CD4-positive, alpha-beta T cell (primary cell): ENCODE measurements around the gene VTA1. TPM values are rescaled to one million over a fixed set of nuclear protein-coding genes. Genes with fewer than 3 reads are reported as not detected.

Experiments used
- ATAC-seq: fragments of 200-7000 bp; cut with Tn5 transposase; one replicate; pipeline ENCODE4 v1.10.0; 2022; ENCODE audit warnings: mild to moderate bottlenecking; ENCODE audit not compliant: poor library complexity
- CTCF ChIA-PET: fragments of 350-600 bp; sonication (Branson Sonifier 250); formaldehyde crosslinking; loops from one replicate; lab custom pipeline; 2021; ENCODE audit warnings: antibody characterized with exemption, inconsistent platforms; lab: Charles Lee
- POLR2A ChIA-PET: fragments of 350-600 bp; sonication (Branson Sonifier 250); formaldehyde crosslinking; loops from one replicate; lab custom pipeline; 2021; ENCODE audit warnings: antibody characterized with exemption, inconsistent platforms; lab: Charles Lee
- DNase-seq, 14 experiments: peaks; one replicate each; pipeline ENCODE4 v3.0.0-alpha.2; 2013 to 2020; ENCODE audit warnings: mixed read lengths in 2 of 14
- H3K27ac ChIP-seq, 2 donors: one replicate each; pipeline versions ENCODE4 v1.5.1 to v1.7.0; 2013; ENCODE audit warnings: low read length in 2 of 2, low read depth in 1 of 2, mild to moderate bottlenecking in 1 of 2
- H3K27me3 ChIP-seq, 2 experiments: 1 replicate in 1 of 2; 2 replicates in 1 of 2; pipeline versions ENCODE4 v1.6.1 to v1.7.0; 2013; ENCODE audit warnings: low read length in 2 of 2, control low read depth in 1 of 2, mild to moderate bottlenecking in 1 of 2, moderate library complexity in 1 of 2; ENCODE audit not compliant: insufficient read depth in 2 of 2, control insufficient read depth in 1 of 2
- H3K36me3 ChIP-seq: one replicate; pipeline ENCODE4 v1.6.1; 2013; ENCODE audit warnings: low read length, control low read depth; ENCODE audit not compliant: insufficient read depth
- H3K4me1 ChIP-seq: one replicate; pipeline ENCODE4 v1.6.1; 2013; ENCODE audit warnings: low read length, control low read depth; ENCODE audit not compliant: insufficient read depth
- H3K4me3 ChIP-seq: one replicate; pipeline ENCODE4 v1.5.1; 2013; ENCODE audit warnings: mild to moderate bottlenecking, low read length, moderate library complexity
- H3K9me3 ChIP-seq, 2 experiments: 1 replicate in 1 of 2; 2 replicates in 1 of 2; pipeline versions ENCODE4 v1.6.1 to v1.7.0; 2013; ENCODE audit warnings: low read length in 2 of 2, mild to moderate bottlenecking in 2 of 2, control low read depth in 1 of 2, moderate library complexity in 1 of 2; ENCODE audit not compliant: control insufficient read depth in 1 of 2, insufficient read depth in 1 of 2
- H3K27ac Mint-ChIP-seq: one replicate; pipeline ENCODE4 v1.8.0; 2020; ENCODE audit warnings: mixed read lengths
- H3K27me3 Mint-ChIP-seq: one replicate; pipeline ENCODE4 v1.8.0; 2021; ENCODE audit warnings: mixed read lengths
- H3K36me3 Mint-ChIP-seq: one replicate; pipeline ENCODE4 v1.8.0; 2021; ENCODE audit warnings: low read depth, mixed read lengths
- H3K4me1 Mint-ChIP-seq: one replicate; pipeline ENCODE4 v1.8.0; 2021; ENCODE audit warnings: low read depth, mixed read lengths
- H3K4me3 Mint-ChIP-seq: one replicate; pipeline ENCODE4 v1.8.0; 2020; ENCODE audit warnings: mild to moderate bottlenecking, mixed read lengths
- H3K9me3 Mint-ChIP-seq: one replicate; pipeline ENCODE4 v1.8.0; 2020; ENCODE audit warnings: mixed read lengths
- intact Hi-C, 2 experiments: fragments of 100-400 bp; cut with DNase I in 1 of 2; cut with micrococcal nuclease in 1 of 2; formaldehyde crosslinking; loops; one replicate each; pipeline versions ENCODE4 v1.15.1 to v1.9.0; 2023 to 2025; cut with DNase I, micrococcal nuclease
- total RNA-seq, 174 experiments: library from RNA in 2 of 174; stranded (reverse) in 2 of 174; gene quantifications; one replicate each; pipeline ENCODE4 v1.2.3 and lab custom pipeline; 2021 to 2026
- TF ChIP-seq, protein P1 (sequence below): fragments of 200-600 bp; IDR thresholded peaks from one replicate; pipeline ENCODE4 v1.8.0; 2022; ENCODE audit warnings: antibody characterized with exemption, mild to moderate bottlenecking

VTA1 gene
- total RNA-seq, 2 experiments from 2014 or later, result 13.5 to 18.0 TPM

DNA sequence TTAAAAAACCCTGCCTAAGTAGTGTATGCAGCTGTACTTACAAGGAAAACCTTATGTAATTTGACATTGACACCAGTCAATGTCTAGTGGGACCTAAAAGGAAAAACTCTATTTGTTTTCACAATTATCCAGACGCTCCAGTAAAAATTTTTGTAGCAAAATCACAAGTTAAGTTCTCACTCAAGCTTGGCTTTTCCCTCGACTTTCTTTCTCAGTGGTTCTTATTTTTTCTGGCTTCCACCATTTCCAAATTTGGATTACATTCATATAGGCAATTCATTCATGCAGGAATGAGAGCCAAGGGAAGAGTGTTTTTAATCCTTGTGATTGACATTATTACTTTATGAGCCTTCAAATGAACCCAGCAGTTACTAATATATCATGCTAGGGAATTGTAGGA, 88.7 kb downstream of the VTA1 start:
- DNase-seq (no peak), ATAC-seq (no peak)
- TF ChIP-seq, protein P1, sequence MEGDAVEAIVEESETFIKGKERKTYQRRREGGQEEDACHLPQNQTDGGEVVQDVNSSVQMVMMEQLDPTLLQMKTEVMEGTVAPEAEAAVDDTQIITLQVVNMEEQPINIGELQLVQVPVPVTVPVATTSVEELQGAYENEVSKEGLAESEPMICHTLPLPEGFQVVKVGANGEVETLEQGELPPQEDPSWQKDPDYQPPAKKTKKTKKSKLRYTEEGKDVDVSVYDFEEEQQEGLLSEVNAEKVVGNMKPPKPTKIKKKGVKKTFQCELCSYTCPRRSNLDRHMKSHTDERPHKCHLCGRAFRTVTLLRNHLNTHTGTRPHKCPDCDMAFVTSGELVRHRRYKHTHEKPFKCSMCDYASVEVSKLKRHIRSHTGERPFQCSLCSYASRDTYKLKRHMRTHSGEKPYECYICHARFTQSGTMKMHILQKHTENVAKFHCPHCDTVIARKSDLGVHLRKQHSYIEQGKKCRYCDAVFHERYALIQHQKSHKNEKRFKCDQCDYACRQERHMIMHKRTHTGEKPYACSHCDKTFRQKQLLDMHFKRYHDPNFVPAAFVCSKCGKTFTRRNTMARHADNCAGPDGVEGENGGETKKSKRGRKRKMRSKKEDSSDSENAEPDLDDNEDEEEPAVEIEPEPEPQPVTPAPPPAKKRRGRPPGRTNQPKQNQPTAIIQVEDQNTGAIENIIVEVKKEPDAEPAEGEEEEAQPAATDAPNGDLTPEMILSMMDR, result no peak
- peaks cover 18% of the 10 kb centered on the region for H3K4me1 Mint-ChIP-seq
- H3K27ac Mint-ChIP-seq, result no peak overlapping the region
- Histone ChIP-seq H3K9me3 (no peaks in the 10 kb centered on the region), H3K4me3 (no peak overlapping the region), H3K4me1 (peaks cover 3% of the 10 kb centered on the region), H3K27me3 (peaks cover 0 to 6% of the 10 kb centered on the region in 2 experiments), H3K27ac (no peak overlapping the region), H3K36me3 (no peaks in the 10 kb centered on the region)
- intact Hi-C loops, result no loop called here
- POLR2A ChIA-PET, result no interaction called here
- peaks cover 9% of the 10 kb centered on the region for H3K27me3 Mint-ChIP-seq
- H3K36me3 Mint-ChIP-seq, result no peaks in the 10 kb centered on the region
- H3K9me3 Mint-ChIP-seq, result no peaks in the 10 kb centered on the region
- CTCF ChIA-PET, result no interaction called here
- H3K4me3 Mint-ChIP-seq, result no peak overlapping the region

DNA sequence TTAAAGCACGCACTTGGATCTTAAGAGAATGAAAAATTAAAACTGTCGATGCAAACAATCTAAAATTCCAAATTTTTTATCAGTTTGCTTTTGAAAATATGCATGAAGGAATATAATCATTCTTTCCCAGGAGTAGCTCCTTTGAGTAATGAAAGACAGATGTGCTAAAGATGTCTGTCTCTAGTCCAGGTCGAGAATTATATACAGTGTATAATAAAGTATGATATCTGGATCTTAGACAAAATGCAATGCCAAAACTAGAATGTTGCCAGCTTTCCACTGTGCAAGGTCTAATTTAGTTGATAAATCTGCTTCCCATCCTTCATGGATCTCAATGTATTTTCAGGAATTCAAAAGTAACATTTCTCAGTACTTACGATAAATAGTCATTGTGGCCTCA, 89.6 kb downstream of the VTA1 start:
- CTCF ChIA-PET, result no interaction called here
- Mint-ChIP-seq H3K27me3 (peaks cover 9% of the 10 kb centered on the region), H3K36me3 (no peaks in the 10 kb centered on the region)

GRCh38 chr6:142238881-142239280, 91.8 kb downstream of the VTA1 start:
- H3K27me3 Mint-ChIP-seq, result peaks cover 3% of the 10 kb centered on the region
- H3K4me3 ChIP-seq, result no peak overlapping the region
- POLR2A ChIA-PET, result no interaction called here
- TF ChIP-seq, protein P1, result no peak
- no peak overlapping the region for H3K27ac ChIP-seq
- no peaks in the 10 kb centered on the region for H3K9me3 ChIP-seq
- H3K4me3 Mint-ChIP-seq, result no peak overlapping the region
- CTCF ChIA-PET, result no interaction called here
- H3K36me3 Mint-ChIP-seq, result no peaks in the 10 kb centered on the region
- H3K36me3 ChIP-seq, result no peaks in the 10 kb centered on the region
- H3K9me3 Mint-ChIP-seq, result no peaks in the 10 kb centered on the region
- intact Hi-C loops, result no loop called here
- H3K27ac Mint-ChIP-seq, result no peak overlapping the region
- peaks cover 0 to 6% of the 10 kb centered on the region in 2 experiments for H3K27me3 ChIP-seq
- peaks cover 3% of the 10 kb centered on the region for H3K4me1 Mint-ChIP-seq
- no peaks in the 10 kb centered on the region for H3K4me1 ChIP-seq
- no peak for DNase-seq
- no peak for ATAC-seq

More for the DNA sequence above, 89.6 kb downstream of the VTA1 start:
- Mint-ChIP-seq H3K4me3 (no peak overlapping the region), H3K4me1 (peaks cover 18% of the 10 kb centered on the region), H3K9me3 (no peaks in the 10 kb centered on the region), H3K27ac (no peak overlapping the region)
- no peak overlapping the region for H3K4me3 ChIP-seq
- TF ChIP-seq, protein P1, result no peak
- H3K4me1 ChIP-seq, result peaks cover 3% of the 10 kb centered on the region
- intact Hi-C loops, result no loop called here
- peaks cover 0 to 6% of the 10 kb centered on the region in 2 experiments for H3K27me3 ChIP-seq
- H3K36me3 ChIP-seq, result no peaks in the 10 kb centered on the region
- no peak for DNase-seq
- no peak for ATAC-seq
- H3K9me3 ChIP-seq, result no peaks in the 10 kb centered on the region
- H3K27ac ChIP-seq, result no peak overlapping the region
- POLR2A ChIA-PET, result no interaction called here
